Hematopoietic multipotent progenitor cell treated with erythropoietin and hydrocortisone succinate and interleukin-3 and kit ligand, for 4 days (in vitro differentiated cells): ENCODE data around the gene NCK1.

Experiments used
- DNase-seq: peaks from one replicate; pipeline ENCODE4 v3.0.0-alpha.2; 2015

Gene NCK1

DNA sequence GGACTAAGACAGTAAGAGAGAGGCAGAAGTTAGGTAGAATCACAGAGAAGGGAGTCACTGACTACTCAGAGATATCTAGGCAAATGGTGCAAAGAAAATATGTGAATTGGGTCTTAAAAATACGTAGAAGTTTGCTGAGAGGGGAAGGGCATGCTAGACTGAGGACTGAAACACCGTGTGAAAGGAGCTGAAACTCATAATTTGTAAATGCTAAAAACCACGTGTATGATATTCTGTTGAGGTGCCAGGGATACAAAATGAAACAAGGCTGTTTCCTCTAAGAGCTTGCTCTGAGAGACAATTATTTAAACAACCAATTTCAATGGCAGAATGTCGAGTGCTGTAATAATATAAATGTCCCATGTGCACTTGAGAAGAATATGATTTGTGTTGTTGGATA, 47.2 kb downstream of the NCK1 start:
- no peak for DNase-seq

DNA sequence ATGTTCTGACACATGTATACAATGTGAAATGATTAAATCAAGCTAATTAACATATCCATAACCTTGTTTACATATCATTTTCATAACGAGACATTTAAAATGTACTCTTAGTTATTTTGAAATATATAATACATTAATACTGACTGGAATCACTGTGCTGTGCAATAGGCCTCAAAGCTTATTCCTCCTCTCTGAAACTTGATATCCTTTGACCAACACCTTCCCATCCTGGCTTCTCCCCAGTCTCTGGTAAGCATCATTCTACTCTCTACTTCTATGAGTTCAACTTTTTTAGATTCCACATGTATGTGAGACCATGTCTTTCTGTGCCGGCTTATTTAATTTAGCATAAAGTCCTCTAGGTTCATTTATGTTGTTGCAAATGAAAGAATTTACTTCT, 48.7 kb downstream of the NCK1 start:
- no peak for DNase-seq

DNA sequence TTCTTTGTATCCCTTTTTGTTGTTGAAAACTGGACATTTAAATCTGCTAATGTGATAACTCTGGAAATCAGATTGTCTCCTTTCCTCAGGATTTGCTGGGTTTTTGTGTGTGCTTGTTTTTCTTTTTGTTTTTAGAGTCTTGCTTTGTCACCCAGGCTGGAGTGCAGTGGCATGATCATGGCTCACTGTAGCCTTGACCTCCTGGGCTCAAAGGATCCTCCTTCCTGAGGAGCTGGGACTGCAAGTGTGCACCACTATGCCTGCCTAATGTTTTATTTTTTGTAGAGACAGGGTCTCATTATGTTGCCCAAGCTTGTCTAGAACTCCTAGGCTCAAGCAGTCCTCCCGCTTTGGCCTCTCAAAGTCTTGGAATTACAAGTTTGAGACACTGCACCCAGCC, 51.2 kb downstream of the NCK1 start:
- no peak for DNase-seq

DNA sequence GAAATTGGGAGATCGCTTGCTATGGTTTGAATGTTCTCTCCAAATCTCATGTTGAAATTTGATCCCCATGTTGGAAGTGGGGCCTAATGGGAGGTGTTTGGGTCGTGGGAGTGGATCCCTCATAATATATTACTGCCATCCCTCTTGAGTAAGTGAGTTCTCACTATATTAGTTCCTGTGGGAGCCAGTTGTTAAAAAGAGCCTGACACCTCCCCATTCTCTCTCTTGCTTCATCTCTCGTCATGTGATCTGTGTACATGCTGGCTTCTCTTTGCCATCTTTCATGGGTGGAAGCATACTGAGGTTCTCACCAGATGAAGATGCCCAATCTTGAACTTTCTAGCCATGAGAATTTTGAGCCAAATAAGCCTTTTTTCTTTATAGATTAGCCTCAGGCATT, 52.7 kb downstream of the NCK1 start:
- no peak for DNase-seq

DNA sequence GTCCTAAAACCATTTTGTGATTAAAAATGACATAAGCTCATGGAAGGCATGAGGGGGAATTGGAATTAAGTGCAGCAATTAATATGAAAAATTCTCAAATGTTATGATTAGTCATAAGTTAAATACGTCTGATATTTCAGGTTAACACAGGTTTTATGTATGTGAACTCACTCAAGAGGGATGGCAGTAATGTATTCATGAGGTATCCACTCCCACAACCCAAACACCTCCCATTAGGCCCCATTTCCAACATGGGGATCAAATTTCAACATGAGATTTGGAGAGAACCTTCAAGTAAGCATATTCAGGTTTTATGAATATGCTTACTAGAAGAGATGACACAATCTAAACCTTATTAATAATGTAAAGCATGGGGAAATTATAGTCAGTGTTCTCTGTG, 54.2 kb downstream of the NCK1 start:
- no peak for DNase-seq

DNA sequence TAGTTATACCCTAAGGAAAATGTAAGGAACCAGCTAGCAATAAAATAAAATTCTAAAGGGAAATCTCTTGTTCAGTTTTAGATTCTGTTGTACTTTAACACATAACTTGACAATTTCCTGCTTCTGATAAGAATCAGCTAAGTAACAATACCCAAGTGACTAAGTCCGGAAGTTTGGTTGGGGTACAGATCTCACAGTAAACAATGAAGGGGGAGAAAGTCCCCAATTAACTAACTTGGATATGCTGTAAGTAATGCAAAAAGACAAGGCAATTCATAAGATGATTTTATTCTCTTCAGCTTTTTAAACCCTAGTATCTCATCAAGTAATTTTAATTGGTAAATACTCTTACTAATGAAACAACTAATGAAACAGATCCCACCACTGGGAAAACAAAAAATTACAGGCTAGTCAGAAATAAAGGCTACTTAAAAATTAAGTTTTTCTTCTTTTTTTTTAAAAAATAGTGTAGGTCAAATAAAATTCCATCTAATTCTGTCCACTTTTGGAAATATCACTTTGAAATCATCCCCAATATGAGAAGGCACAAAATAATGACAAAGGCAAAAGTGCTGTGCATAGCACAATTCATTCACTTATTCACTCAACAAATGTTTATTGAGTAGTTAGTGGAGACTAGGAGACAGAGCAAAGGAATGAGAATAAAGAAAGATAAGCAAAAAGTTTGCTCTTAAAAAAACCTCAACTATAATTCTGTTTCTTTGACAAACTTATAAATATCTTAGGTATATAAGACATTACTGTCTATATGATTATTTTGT, 58.0 kb downstream of the NCK1 start:
- DNase-seq, result peak; percentile 70

DNA sequence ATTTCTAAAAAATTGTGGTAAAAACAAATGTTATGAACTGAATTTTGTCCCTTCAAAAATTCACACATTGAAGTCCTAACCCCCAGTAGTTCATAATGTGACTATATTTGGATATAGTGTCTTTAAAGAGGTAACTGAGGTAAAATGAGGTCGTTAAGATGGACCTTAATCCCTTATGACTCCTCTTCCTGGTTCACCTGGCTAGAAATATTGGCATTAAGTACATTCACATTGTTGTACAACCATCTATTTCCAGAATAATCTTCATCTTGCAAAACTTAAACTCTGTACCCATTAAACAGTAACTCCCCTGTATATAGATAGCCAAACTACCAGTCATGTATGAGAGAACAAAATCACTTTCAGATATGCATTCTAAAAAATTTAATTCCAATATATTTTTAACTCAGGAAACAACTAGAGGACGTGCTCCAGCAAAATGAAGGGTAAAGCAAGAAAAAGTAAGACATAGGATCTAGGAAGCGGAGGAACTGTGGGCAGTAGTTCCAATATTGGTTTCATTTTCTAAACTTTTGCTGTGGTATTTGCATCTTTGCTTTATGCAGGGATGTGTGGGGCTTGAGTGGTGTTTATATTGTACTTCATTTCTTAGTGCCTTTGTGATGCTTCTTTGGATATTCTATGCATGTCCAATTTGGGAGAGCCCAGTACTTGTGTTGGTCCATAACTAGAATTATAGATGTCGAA, 59.0 kb downstream of the NCK1 start:
- no peak for DNase-seq

DNA sequence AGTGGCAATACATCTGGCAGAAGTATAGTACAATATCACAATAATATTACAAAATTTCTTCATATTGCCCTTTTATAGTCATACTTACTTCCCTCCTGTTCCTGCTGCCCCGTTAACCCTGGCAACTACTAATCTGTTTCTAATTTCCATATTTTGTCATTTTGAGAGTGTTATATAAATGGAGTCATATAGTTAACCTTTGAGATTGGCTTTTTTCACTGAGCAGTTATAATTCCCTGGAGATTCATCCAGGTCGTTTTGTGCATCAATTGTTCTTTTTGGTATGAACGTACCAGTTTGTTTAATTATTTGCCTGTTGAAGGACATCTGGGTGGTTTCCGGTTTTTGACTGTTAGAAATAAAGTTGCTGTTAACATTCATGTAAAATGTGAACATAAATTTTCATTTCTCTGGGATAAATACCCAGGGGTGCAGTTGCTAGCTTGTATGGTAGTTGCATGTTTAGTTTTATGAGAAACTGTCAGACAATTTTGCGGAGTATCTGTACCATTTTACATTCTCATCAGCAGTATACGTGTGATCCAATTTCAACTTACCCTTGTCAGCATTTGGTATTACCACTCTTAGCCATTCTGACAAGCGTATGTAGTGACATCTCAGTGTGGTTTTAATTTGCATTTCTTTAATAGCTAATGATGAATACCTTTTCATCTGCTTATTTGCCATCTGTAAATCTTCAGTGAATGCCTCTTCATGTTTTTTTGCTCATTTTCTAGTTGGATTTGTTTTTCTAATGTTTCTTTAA, 63.6 kb downstream of the NCK1 start:
- peak; percentile 43 for DNase-seq

DNA sequence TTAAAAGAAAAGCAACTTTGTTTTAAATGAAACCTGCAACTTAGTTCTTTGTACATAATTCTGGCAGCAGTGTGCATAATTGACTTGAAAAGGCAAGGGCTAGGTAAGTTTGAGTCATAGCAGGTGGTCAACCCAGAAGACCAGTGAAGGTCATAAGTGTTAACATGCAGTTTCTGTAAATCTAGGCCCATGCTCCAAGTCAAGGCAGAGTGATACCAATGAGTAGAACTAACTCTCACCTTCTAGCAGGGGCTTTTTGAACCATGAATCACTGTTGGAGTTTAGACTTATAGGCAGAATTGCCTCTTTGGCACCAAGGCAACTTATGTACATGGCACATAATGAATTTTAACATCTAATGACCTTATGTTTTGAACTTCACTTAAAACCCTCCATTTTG, 66.2 kb downstream of the NCK1 start:
- DNase-seq, result no peak

DNA sequence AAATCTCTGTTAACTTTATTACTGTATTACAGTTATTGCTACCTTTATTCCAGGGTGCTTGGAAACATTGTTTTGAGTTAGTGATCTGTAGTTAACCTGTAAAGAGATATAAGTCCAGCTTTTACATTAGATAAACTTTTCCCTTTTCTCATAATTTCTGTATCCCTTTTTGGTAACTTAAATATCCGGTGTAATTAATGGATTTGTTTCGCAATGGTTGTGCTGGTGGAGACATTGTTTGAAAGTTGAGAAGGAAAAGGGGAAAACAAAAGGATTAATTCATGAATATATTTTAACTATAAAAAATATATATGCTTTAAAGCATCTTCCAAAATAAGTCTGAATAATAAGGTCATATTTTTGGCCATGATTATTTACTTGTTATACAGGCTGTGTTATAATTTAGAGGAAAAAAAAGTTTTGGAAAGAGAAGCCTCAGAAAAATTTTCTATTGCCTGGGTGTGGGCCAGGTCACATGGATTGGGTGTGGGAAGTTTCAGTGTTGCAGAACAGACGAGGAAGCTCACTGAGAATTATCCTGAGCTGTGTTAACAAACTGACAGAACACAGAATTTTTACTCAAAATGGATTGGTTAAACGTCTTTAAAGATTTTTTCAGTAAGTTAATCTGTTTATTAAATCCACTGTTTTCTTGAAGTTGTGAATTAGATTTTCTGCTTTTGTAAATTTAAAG, 68.1 kb downstream of the NCK1 start:
- DNase-seq, result peak; percentile 36

DNA sequence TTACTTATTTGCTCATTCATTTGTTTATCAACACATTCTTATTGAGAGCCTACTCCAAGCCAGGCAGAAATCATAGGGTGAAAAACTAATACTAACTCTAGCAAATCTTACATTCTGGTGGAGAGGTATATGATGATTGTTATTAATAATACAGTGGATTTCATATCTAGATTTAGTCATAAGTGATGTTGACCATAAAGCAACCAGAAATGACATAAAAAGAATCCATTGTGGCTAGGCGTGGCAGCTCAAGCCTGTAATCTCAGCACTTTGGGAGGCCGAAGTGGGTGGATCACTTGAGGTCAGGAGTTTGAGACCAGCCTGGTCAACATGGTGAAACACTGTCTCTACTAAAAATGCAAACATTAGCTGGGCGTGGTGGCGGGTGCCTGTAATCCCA, 69.6 kb downstream of the NCK1 start:
- DNase-seq, result no peak

DNA sequence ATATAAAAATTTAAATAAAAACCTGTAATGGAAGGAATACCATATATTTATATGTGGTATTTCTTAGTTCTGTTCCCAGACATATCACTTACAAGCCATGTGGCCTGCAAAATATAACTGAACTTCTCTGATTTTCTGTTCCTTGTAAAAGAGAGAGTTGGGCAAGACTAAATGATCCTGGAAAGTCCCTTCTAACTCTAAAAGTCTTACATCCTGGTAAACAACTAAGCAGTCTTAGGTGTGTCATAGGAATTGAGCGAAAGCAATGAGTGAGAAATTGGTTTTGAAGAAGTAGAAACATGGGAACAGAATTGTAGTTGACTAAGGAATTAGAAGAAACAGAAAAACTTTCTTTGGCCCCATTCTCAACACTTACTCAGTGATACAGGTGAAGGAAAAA, 70.5 kb downstream of the NCK1 start:
- DNase-seq, result no peak

DNA sequence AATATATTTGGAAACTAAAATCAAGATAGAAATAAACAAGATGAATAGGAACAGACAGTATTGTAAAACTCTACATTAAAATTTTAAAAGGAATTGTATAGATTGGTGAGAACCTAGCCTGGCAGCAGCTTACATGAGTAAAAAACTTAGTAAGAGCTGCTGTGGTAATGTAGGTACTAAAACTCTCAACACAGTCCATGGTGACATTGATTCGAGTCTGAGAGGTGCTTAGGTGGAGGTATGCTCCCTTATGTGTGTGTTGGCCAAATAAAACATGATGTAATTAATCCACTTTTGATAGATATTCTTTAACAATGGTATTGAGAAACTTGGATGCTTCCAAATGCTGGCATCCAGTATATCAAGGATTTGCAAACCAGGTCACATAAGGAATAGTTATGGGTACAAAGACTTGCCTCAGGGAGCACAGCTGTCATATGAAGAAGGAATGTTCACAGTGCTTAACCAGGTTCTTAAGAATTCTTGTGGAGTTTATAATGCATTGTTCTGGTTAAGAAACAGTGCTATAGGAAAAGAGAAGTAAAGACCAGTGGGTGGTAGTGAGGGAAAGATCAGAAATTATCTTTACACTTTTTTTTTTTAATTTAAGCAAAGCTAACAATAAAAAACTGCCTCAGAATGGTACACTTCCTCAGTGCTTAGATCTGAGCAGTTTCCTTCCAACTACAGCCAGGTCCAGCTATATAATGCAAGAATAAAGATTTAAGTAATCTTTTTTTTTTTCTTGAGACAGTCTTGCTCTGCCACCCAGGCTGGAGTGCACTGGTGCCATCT, 71.2 kb downstream of the NCK1 start:
- DNase-seq, result no peak

DNA sequence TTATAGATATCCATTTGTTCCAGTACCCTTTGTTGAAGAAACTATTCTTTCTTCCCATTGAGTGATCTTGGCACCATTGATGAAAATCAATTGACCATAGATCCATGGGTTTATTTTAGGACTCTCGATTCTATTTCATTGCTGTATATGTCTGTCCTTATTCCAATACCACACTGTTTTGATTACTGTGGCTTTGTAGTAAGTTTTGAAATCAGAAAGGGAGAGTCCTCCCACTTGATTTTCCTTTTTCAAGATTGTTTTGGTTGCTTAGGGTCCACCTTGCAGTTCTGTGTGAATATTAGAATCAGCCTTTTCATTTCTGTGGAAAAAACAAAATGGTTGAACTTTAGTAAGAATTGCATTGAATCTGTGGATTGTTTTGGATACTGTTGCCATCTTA, 75.2 kb downstream of the NCK1 start:
- DNase-seq, result no peak

DNA sequence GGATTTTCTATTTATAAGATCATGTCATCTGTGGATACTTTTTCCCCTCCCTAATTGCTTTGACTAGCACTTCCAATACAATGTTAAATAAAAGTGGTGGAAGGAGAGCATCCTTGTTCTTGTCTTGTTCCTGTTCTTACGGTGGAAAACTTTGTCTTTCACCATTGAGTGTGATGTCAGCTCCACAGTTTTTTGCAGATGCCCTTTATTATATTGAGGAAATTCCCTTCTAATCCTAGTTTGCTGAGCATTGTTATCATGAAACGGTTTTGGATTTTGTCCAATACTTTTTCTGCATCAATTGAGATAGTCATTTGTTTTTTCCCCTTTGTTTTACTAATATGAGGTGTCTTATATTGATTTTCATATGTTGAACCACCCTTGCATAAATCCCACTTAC, 75.8 kb downstream of the NCK1 start:
- no peak for DNase-seq

DNA sequence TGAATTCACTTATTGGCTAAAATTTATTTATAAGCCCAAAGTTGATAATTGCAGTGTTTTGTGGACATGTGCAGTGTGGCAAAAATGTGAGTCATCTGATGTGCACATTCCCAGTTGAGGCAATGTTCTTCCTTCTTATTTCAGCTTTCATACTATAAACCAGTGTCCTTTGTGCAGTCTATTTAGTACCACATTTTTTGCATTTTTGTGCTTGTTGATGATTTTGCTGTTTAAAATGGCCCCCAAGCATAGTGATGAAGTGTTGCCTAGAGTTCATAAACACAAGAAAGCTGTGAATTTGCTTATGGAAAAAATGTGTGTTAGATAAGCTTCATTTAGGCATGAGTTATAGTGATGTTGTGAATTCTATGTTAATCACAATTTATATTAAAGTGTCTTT, 76.3 kb downstream of the NCK1 start:
- DNase-seq, result no peak

DNA sequence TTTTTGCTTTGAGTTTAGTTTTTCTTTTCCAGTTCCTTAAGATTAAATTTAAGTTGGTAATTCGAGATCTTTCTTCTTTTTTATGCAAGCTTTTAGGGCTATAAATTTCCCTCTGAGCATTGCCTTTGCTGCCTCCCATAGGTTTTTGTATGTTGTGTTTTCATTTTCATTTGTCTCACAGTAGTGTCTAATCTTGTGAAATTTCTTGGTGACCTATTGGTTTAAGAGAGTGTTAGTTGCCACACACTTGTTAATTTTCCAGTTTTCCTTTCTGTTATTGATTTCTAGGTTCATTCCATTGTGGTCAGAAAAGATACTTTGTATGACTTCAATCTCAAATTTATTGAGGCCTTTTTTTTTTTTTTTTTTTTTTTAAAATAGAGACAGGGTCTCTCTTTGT, 77.5 kb downstream of the NCK1 start:
- DNase-seq, result no peak

DNA sequence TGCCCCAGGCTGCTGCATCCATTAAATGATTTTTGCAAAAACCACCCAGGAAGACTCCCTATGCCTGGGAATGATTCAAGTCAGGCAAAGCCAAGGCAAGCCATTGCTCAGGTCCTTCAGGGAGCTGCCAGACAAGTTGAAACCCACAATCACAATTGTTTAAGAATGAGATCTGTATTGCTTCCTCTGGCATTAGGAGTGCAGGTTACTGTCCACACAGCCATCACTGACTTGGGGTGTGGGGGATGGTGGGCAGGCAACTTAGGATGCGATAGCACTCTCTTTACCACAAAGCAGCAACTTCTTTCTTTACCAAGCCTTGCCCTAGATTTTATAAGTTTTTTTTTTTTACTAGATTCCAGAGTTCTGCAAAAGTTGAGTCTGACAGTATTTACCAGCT, 80.8 kb downstream of the NCK1 start:
- DNase-seq, result peak; percentile 76

DNA sequence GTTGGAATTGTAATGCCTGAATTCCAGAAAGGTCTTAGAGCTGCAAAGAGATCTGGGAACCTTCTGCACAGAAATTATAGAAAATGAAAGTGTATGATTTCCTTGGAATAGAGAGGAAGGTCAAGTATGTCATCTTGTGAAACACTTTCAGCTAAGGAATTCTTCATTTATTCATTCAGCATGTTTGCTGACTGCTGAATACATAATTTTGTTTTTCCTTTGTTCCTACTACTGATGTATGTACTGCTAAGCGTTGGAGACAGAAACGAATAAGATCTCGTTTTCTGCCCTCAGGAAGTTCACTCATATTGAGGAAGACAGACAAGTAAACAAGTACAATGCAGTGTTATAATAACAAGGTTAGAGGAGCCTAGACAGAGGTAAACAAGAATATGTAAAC, 81.4 kb downstream of the NCK1 start:
- DNase-seq, result no peak

DNA sequence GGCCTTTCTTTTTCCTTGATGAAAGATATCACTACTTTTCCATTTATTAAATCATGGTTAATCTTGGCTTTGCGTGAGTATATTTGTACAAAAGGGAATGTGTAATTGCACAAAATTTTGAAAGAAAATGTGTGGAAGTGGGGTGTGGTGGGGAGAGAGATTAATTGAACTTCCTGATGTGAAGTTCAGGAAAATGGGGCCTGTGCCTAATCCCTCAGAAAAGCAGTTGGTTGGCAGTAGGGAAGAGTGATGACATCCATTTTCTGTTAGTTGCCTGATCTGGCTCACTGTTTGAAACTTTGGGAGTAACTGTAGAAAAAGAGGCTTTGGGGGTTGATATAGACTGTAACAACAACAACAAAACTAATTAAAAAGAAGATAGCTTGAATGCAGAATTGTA, 85.0 kb downstream of the NCK1 start:
- DNase-seq, result no peak

DNA sequence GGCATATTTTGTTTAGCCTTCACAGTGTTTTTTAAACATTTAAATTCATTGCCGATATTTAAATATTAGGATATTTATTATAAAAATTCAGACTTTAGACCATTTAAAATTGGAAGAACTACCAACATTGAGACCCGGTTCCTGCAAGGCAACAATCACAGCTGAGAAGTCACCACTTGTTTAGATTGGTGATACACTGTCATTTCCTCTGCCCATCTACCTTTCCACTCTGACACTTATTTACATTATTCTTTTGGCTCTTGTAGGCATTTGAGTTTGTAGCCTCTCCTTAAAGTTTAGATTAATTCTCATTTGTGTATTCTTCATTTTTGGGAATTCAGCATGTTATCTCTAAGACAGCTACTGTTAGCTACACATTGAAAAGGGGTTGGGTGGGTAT, 85.5 kb downstream of the NCK1 start:
- no peak for DNase-seq

DNA sequence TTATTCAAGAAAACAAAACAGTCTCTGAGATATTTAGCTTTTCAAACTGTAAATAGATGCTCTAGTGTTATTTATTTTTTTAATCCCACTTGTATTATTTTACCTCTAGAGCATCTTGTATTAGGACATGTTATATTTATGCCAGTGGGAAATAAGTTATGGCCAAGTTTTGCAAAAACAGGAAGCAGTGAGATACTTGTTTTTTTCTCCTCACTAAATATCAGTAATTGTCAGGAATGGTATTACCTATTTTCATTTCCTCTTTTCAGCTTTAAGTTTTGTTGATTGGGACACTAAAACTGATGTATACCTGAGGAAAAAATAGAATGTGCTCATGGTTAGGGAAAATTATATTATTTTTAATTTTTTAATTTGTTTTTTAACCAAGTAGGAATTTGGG, 87.1 kb downstream of the NCK1 start:
- no peak for DNase-seq

DNA sequence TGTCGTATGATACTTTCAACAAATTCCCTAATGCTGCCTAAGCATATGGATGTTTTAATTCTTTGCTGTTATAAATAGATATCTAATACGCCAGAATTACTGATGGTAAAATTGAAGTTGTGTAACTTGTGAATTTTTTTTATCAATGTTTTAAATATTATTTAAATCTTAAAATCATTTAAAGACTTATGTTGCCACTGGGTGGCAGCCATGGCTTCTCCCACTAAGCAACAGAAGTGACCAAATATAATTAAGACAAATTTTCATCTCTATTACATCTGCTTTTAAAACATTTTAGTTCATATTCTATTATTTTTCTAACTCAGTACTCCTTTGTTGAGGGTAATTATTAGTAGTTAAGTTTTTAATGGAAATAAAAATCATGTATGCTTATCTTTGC, 87.7 kb downstream of the NCK1 start:
- peak; percentile 49 for DNase-seq
